HFFc6 (cell line): Measurements from ENCODE around the gene EPB41. TPM values are rescaled to one million over a fixed set of nuclear protein-coding genes. Genes with fewer than 3 reads are reported as not detected.
A peak's percentile ranks its signal among the peaks of the same experiment; 100 is the strongest.

Experiments used
- DNase-seq: peaks from one replicate; pipeline ENCODE4 v3.0.0-alpha.2; 2018
- H3K27ac Mint-ChIP-seq: 2 replicates; pipeline ENCODE4 v1.8.0; 2020; ENCODE audit warnings: mild to moderate bottlenecking, mixed read lengths
- H3K27me3 Mint-ChIP-seq: 2 replicates; pipeline ENCODE4 v1.8.0; 2021; ENCODE audit warnings: mild to moderate bottlenecking, moderate library complexity, mixed read lengths; ENCODE audit not compliant: insufficient read depth
- H3K36me3 Mint-ChIP-seq: 2 replicates; pipeline ENCODE4 v1.8.0; 2021; ENCODE audit warnings: low read depth, mixed read lengths
- H3K4me1 Mint-ChIP-seq: 2 replicates; pipeline ENCODE4 v1.8.0; 2020; ENCODE audit warnings: low read depth, mixed read lengths
- H3K4me3 Mint-ChIP-seq: 2 replicates; pipeline ENCODE4 v1.8.0; 2020; ENCODE audit warnings: mild to moderate bottlenecking, moderate library complexity, mixed read lengths
- H3K9me3 Mint-ChIP-seq: 2 replicates; pipeline ENCODE4 v1.8.0; 2020; ENCODE audit warnings: mild to moderate bottlenecking, mixed read lengths
- CTCF ChIP-seq: fragments of 200-600 bp; sonication (generic); IDR thresholded peaks from 2 replicates; pipeline ENCODE4 v1.5.0; 2021; ENCODE audit warnings: antibody characterized with exemption, mild to moderate bottlenecking
- total RNA-seq, 6 experiments: library from RNA; stranded (reverse); fragmentation: NEBNext Ultra II Directional; extraction: Animal tissue kit (Norgen Biotek cat#: 25700); gene quantifications; 2 replicates in 1 of 6; 3 replicates in 5 of 6; pipeline ENCODE4 v1.2.3, GENCODE V29; 2021

Gene EPB41
- total RNA-seq, 6 experiments from 2014 or later, result 2.4 to 8.8 (median 3.4) TPM

- Mint-ChIP-seq H3K4me1 (peaks cover 42% of the 10 kb centered on the region), H3K36me3 (0 out of 2 replicates have a peak, but pooled peaks cover 5% of the 10 kb centered on the region), H3K27ac (peak overlapping the region; percentile 96), H3K9me3 (no peaks in the 10 kb centered on the region), H3K4me3 (peak overlapping the region; percentile 27), H3K27me3 (peaks cover 3% of the 10 kb centered on the region; the same call in 1 of the 2 replicates)
- no peak for TF ChIP-seq CTCF
- DNase-seq, result peak; percentile 19
These were observed 59.4 kb downstream of the EPB41 start for GRCh38 chr1:28973596-28974421.

GRCh38 chr1:28974432-28974831, 60.1 kb downstream of the EPB41 start:
- H3K9me3 Mint-ChIP-seq, result no peaks in the 10 kb centered on the region
- no peak for DNase-seq
- H3K27ac Mint-ChIP-seq, result peak overlapping the region; percentile 96
- peak overlapping the region; percentile 27; the same call in 1 of the 2 replicates for H3K4me3 Mint-ChIP-seq
- no peak for TF ChIP-seq CTCF
- 0 out of 2 replicates have a peak, but pooled peaks cover 5% of the 10 kb centered on the region for H3K36me3 Mint-ChIP-seq
- peaks cover 3% of the 10 kb centered on the region; the same call in 1 of the 2 replicates for H3K27me3 Mint-ChIP-seq
- peaks cover 42% of the 10 kb centered on the region for H3K4me1 Mint-ChIP-seq

- Mint-ChIP-seq H3K9me3 (no peaks in the 10 kb centered on the region), H3K36me3 (0 out of 2 replicates have a peak, but pooled peaks cover 5% of the 10 kb centered on the region), H3K4me3 (no peak overlapping the region), H3K4me1 (peaks cover 40% of the 10 kb centered on the region), H3K27me3 (peaks cover 3% of the 10 kb centered on the region; the same call in 1 of the 2 replicates), H3K27ac (no peak overlapping the region)
- TF ChIP-seq CTCF, result no peak
- DNase-seq, result no peak
These were observed 61.9 kb downstream of the EPB41 start for GRCh38 chr1:28976248-28976647.

- Mint-ChIP-seq H3K4me1 (peaks cover 5% of the 10 kb centered on the region; the same call in 1 of the 2 replicates), H3K4me3 (no peak overlapping the region), H3K36me3 (peaks cover 5% of the 10 kb centered on the region; the same call in 1 of the 2 replicates), H3K27me3 (no peaks in the 10 kb centered on the region), H3K9me3 (no peaks in the 10 kb centered on the region; the same call in 1 of the 2 replicates), H3K27ac (no peak overlapping the region)
- TF ChIP-seq CTCF, result no peak
- DNase-seq, result no peak
These were observed 66.8 kb downstream of the EPB41 start for GRCh38 chr1:28981210-28981609.

- Mint-ChIP-seq H3K4me3 (no peak overlapping the region), H3K27ac (no peak overlapping the region), H3K27me3 (no peaks in the 10 kb centered on the region), H3K4me1 (peaks cover 5% of the 10 kb centered on the region; the same call in 1 of the 2 replicates), H3K9me3 (no peaks in the 10 kb centered on the region; the same call in 1 of the 2 replicates), H3K36me3 (no peaks in the 10 kb centered on the region; the same call in 1 of the 2 replicates)
- TF ChIP-seq CTCF, result no peak
- no peak for DNase-seq
These were observed 67.8 kb downstream of the EPB41 start for GRCh38 chr1:28982198-28982597.
